Measurements from ENCODE around the gene WFDC1.
A peak's percentile ranks its signal among the peaks of the same experiment; 100 is the strongest.

WFDC1 gene

GRCh38 chr16:84302111-84302954, 7.7 kb downstream of the WFDC1 start:
- TF ChIP-seq CTCF (IDR thresholded peaks at IDR 0.05; ENCODE audit: insufficient read depth, low read length, missing control alignments), result no peak
- H3K4me3 ChIP-seq (ENCODE audit: low read depth, low read length), result no peak overlapping the region
- ChIA-PET CTCF (interaction anchor here (1.7 kb wide), 1 partner anchor 25 kb away, joined by 5 read pairs; no protein-coding TSS in a partner anchor), POLR2A (no interaction called here)
- DNase-seq (ENCODE audit: low read depth, low spot score), result no peak

- no peak for TF ChIP-seq CTCF (IDR thresholded peaks at IDR 0.05; ENCODE audit: insufficient read depth, low read length, missing control alignments)
- ChIA-PET POLR2A (no interaction called here), CTCF (interaction anchor here (1.7 kb wide), 1 partner anchor 26 kb away, joined by 5 read pairs; no protein-coding TSS in a partner anchor)
- DNase-seq (ENCODE audit: low read depth, low spot score), result peak; percentile 76
- no peak overlapping the region for H3K4me3 ChIP-seq (ENCODE audit: low read depth, low read length)
Observed at GRCh38 chr16:84303023-84303422, 8.3 kb downstream of the WFDC1 start.

GRCh38 chr16:84303516-84303915, 8.8 kb downstream of the WFDC1 start:
- DNase-seq (ENCODE audit: low read depth, low spot score), result no peak
- TF ChIP-seq CTCF (IDR thresholded peaks at IDR 0.05; ENCODE audit: insufficient read depth, low read length, missing control alignments), result no peak
- ChIA-PET CTCF (interaction anchor here (0.6 to 1.7 kb wide), 2 partner anchors 27 to 48 kb away, joined by 3 to 5 read pairs; no protein-coding TSS in a partner anchor), POLR2A (no interaction called here)
- H3K4me3 ChIP-seq (ENCODE audit: low read depth, low read length), result no peak overlapping the region

- no peak for TF ChIP-seq CTCF (IDR thresholded peaks at IDR 0.05; ENCODE audit: insufficient read depth, low read length, missing control alignments)
- CTCF ChIA-PET, result interaction anchor here (0.9 to 3.8 kb wide), 6 partner anchors 10 to 222 kb away, joined by 3 to 22 read pairs (median 6); partner anchors contain the start of gene TAF1C
- POLR2A ChIA-PET, result no interaction called here
- DNase-seq (ENCODE audit: low read depth, low spot score), result no peak
- no peak overlapping the region for H3K4me3 ChIP-seq (ENCODE audit: low read depth, low read length)
Observed at GRCh38 chr16:84306564-84306963, 11.9 kb downstream of the WFDC1 start.

- DNase-seq (ENCODE audit: low read depth, low spot score), result no peak
- no peak for TF ChIP-seq CTCF (IDR thresholded peaks at IDR 0.05; ENCODE audit: insufficient read depth, low read length, missing control alignments)
- H3K4me3 ChIP-seq (ENCODE audit: low read depth, low read length), result no peak overlapping the region
- ChIA-PET POLR2A (no interaction called here), CTCF (interaction anchor here (0.8 to 3.8 kb wide), 20 partner anchors 10 to 353 kb away, joined by 3 to 25 read pairs (median 4); partner anchors contain the start of genes MBTPS1, TAF1C and WFDC1)
Observed at GRCh38 chr16:84307209-84307954, 12.7 kb downstream of the WFDC1 start.

GRCh38 chr16:84308120-84308519, 13.4 kb downstream of the WFDC1 start:
- peak; percentile 74 for TF ChIP-seq CTCF (IDR thresholded peaks at IDR 0.05; ENCODE audit: insufficient read depth, low read length, missing control alignments)
- no peak overlapping the region for H3K4me3 ChIP-seq (ENCODE audit: low read depth, low read length)
- DNase-seq (ENCODE audit: low read depth, low spot score), result no peak
- ChIA-PET CTCF (interaction anchor here (0.7 to 3.8 kb wide), 19 partner anchors 9 to 1341 kb away, joined by 3 to 25 read pairs (median 3); partner anchors contain the start of genes MBTPS1, TAF1C and WFDC1), POLR2A (no interaction called here)
